ENCODE results near the gene PIBF1.
"Not testable (repeated sequence)": the region's sequence is repeated elsewhere in the genome, so short reads cannot be mapped to it uniquely, and the experiment has no call there.

Gene PIBF1

DNA sequence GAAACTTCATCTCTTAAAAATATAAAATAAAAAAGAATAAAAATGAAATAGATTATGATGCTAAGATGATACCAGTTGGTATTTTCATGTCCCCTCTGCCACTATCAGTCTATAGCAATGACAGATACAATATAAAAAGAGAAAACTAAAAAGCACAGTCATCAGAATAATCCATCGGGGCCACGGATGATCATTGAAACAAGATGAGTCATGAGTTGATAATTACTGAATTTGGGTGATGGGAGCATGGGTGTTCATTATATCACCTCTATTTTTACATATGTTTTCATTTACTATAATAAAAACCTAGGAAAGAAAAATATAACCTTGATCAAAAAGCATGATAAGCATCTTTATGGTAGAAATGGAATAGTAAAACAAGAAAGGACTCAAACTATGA lies 41.1 kb downstream of the PIBF1 start:
- no peak for DNase-seq

- no peak for DNase-seq
These were observed 41.8 kb downstream of the PIBF1 start for GRCh38 chr13:72823724-72824123.

DNA sequence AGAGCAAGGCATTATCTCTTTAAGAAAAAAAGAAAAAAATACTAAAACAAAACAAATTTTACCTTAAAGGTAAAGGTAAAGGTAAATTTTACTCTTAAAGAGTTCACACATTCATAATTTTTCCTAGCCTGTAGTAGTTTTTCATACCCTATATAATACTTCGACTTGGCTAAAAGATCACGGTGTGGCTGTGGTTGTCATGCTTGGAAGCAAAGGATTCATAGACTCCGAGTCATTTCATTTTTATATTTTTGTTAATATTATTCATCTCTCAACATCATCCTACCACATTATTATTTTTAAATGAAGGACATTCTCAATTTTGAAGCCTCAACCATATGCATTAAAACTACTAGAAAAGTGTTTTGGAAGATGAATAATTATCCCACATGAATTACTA lies 52.7 kb downstream of the PIBF1 start:
- DNase-seq, result no peak

DNA sequence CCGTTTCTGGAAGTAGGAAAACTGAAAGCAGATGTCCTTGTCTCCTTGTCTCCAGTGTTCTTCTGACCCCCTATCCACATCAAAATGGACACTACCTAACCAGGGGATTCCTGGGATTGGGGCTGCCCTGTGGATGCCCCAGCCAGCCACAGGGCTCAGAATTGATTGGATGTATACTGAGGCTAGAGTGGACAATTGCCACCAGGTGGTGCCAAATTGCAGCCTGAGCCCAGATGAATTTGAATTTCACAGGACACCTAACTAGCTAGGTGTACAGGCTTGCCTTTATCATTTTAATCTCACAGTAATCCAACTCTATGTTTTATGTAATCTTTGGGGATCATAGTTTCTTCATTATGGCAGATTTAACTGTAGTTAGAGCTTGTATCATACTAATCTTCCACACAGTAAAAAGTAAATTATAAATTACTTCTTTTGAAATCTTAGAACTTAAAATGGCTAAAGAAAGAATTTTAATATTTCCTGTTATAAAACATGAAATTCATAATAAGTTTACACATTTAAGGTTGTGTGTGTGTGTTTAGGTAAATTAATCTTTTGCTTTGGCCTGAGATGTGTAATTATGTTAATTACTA lies 58.0 kb downstream of the PIBF1 start:
- peak; percentile 46 for DNase-seq

GRCh38 chr13:72842991-72843390 lies 61.1 kb downstream of the PIBF1 start:
- no peak for DNase-seq

GRCh38 chr13:72845148-72845547 lies 63.2 kb downstream of the PIBF1 start:
- not testable (repeated sequence) for DNase-seq

GRCh38 chr13:72849571-72849970 lies 67.6 kb downstream of the PIBF1 start:
- no peak for DNase-seq

DNA sequence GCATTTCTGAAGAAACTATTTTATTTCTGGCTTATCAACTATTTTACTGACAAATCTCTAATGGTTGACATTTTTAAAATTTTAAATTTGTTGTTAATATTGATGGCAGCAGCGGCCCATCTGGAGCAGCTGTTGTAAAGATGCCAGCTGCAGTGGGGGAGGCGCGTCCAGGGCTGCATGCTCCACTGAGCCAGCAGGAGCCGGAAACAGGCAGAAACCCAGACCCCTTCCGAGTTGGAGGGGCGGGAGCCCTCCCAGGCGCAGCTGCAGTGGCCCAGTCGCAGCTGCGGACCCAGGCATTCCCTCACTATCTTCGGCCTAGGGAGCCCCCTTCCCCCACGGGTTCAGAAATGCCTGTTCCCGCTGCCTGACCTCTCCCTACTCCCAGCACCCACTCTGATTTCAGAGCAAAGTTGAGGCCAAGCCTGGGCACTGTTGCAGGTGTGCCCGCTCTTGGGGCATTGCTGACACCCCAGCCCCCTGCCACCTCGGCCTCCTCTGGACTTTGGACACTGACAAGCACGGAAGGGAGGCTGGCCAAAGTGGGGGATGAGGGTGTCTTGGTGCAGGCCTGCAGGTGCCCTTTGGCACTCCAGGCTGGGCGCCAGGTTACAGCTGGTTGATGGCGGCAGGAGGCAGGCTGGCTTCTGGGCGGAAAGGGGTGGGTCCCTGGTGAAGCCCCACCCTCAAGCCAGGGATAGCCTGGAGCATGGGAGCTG lies 69.2 kb downstream of the PIBF1 start:
- DNase-seq, result no peak

- no peak for DNase-seq
These were observed 69.7 kb downstream of the PIBF1 start for GRCh38 chr13:72851678-72852014.

DNA sequence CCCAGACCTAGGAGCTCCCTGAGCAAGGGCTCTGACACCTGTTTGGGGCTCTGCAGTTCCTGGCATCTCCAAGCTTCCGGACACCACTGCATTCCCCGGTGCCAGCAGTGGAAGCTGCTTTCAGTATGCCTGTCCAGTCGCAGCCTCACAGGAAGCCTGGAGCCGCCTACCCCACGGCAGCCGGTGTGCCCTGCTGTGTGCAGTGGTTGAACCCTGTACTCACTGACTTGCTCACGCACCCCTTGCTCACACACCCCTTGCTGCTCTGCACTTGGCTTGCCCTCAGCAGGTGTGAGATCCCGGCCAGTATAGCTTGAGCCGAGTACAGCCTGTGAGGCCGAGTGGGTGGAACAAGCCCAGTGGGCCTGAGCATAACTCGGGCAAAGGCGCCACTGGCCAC lies 70.3 kb downstream of the PIBF1 start:
- no peak for DNase-seq

- DNase-seq, result no peak
These were observed 71.1 kb downstream of the PIBF1 start for GRCh38 chr13:72853000-72853399.

DNA sequence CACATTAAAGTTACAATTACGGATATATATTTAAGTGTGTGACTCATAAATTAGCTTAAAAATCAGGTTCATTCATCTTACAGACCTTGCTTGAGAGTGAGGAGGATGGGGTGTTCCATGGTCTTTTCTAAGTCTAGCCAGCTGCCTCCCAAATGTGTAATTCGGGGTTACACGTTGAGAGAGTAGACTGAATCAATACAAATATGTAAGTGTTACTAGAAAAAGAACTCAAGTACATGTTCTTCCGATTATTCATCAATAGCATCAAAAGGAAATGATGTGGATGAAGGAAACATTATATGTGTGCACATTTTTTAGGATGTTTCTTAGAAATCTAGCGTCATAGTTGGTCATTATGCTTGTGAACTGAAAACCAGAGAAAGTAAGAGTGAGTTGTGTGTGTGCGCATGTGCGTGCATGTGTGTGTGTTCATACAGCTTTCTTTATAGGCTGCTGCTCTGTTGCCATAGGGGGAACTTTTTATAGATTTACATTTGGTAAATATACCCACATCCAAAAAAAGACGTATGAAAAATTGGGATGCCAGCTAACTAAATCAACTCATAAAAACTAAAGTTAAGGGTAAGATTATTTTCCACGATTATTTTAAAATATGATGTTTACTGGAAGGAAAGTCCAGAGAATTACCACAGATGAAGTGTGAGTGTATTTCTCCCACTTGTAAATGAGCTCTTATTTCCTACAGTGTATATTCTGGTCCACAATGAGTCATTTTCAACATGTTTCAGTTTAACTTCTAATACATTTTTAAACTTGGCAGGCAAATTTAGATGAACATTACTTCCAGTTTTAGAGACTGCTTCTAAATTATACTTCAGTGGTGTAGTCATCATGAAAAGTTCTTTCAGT lies 82.4 kb downstream of the PIBF1 start:
- no peak for DNase-seq

GRCh38 chr13:72868229-72868628 lies 86.3 kb downstream of the PIBF1 start:
- DNase-seq, result no peak

GRCh38 chr13:72875233-72875632 lies 93.3 kb downstream of the PIBF1 start:
- DNase-seq, result no peak

DNA sequence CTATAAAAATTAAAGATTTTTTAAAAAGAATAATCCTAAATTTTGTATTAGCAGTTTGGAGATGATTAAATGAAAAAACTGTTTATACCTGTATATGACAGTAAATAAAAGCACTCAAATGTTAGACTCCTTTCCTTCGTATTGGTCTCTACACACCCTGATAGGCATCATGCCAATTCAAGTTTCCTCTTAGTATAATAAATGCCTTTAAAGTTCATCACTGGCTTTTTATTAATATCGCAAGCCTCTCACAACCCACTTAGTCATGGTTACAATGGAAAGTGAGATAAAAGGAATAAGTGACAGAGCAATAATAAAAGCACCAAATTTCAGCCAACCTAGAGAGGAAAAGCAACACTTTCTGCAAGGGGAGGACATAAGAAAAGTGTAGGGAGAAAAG lies 102.2 kb downstream of the PIBF1 start:
- DNase-seq, result no peak

DNA sequence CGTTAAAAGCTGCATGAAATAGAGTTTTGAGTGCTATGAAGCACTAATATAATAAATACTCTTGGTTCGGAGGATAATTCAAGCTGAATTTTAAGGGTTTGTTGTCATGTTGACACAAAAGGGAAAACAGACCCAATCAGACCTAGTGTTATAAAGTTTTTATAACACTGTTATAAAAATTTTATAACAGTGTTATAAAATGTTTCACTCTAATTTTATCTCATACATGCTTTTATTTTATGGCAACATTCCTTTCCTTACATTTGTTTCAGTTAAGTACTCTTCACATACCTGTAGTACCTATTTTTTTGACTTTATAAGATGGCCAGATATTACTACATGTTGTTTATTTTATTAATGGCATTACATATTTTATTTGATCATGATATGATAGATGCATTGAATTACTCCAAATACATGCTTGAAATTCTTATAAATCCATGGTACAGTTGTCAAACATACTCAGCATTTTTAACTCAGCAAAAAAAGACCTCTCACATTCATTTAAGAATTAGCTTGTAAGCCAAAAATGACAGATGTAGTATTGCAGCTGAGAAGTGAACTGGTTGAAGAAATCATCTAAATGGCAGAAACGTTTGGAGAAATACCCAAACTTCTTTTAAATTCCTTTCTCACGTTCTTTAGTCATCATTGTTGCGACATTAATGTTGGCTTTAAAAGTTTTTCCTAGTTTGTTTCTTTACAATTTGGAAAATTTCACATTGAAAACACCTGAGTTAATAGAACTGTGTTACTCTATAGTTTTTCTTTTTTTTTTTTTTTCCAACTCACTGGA lies 104.5 kb downstream of the PIBF1 start:
- DNase-seq, result no peak

GRCh38 chr13:72889495-72889894 lies 107.6 kb downstream of the PIBF1 start:
- DNase-seq, result no peak

- DNase-seq, result no peak
These were observed 108.6 kb downstream of the PIBF1 start for GRCh38 chr13:72890546-72890945.

DNA sequence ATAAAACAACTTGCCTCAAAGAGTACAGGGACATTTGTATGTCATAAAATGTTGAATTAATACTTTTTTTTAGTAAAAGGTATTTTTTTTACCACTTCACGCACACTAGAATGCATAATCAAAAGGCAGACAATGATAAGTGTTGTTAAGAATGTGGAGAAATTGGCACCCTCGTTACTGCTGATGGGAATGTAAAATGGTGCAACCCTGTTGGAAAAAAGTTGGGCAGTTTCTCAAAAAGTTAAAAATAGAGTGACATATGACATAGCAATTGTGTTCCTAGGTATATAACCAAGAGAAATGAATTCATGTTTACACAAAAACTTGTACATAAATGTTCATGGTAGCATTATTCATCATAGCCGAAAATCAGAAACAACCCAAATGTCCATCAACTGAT lies 109.5 kb downstream of the PIBF1 start:
- DNase-seq, result no peak

GRCh38 chr13:72896869-72897268 lies 114.9 kb downstream of the PIBF1 start:
- DNase-seq, result no peak

DNA sequence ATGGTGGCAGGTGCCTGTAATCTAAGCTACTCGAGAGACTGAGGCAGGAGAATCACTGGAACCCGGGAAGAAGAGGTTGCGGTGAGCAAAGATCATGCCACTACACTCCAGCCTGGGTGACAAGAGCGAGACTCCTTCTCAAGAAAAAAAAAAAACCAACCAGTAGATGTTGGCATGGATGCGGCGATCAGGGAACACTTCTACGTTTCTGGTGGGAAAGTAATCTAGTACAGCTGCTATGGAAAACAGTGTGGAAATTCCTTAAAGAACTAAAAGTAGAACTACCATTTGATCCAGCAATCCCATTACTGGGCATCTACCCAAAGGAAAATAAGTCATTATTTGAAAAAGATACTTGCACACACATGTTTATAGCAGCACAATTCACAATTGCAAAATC lies 119.6 kb downstream of the PIBF1 start:
- DNase-seq, result not testable (repeated sequence)

GRCh38 chr13:72908416-72908815 lies 126.5 kb downstream of the PIBF1 start:
- DNase-seq, result no peak

DNA sequence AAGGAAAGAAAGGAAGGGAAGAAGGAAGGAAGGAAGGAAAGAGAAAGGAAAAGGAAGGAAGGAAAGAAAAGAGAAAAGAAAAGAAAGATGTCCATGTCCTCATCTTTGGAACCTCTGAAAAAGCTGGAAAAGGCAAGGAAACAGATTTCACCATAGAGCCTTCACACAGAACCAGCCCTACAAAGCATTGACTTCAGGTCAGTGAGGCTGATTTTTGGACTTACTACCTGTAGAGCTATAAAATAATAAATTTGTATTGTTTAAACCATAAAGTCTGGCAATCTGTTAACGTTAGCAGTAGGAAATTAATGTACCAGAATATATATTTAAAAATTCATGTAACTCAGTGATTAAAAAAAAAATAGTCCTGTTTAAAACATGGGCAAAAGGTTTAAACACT lies 130.0 kb downstream of the PIBF1 start:
- no peak for DNase-seq

Measured in CD4-positive, alpha-beta T cell treated with Interleukin-12 subunit alpha and Interleukin-12 subunit beta, for 1 hour (primary cell).